Stimulated activated CD8-positive, alpha-beta memory T cell treated with anti-CD3 and anti-CD28 coated beads, Interleukin-7, amount 100 ng/mL, for 4 hours (primary cell): Measurements from ENCODE around the gene GABBR1.

Experiments used
- DNase-seq, 2 donors: peaks; one replicate each; pipeline ENCODE4 v3.0.0-alpha.2; 2020; ENCODE audit warnings: low read depth in 2 of 2

The GABBR1 gene

GRCh38 chr6:29653452-29654038, 20.6 kb upstream of the GABBR1 start:
- DNase-seq: peak in 1 of 2 donors; percentile 12

GRCh38 chr6:29652198-29652584, 19.2 kb upstream of the GABBR1 start:
- DNase-seq: no peak

GRCh38 chr6:29651413-29652197, 18.6 kb upstream of the GABBR1 start:
- no peak for DNase-seq

- DNase-seq: peak; percentile 94 to 99
Measured at GRCh38 chr6:29649701-29650673, 17.0 kb upstream of the GABBR1 start.

GRCh38 chr6:29647927-29648642, 15.1 kb upstream of the GABBR1 start:
- no peak for DNase-seq

GRCh38 chr6:29641430-29642148, 8.6 kb upstream of the GABBR1 start:
- DNase-seq: no peak

- DNase-seq: no peak
Measured at GRCh38 chr6:29637247-29637646, 4.3 kb upstream of the GABBR1 start.

GRCh38 chr6:29633534-29633905, 537 bp upstream of the GABBR1 start:
- DNase-seq: no peak

- peak; percentile 30 to 65 for DNase-seq
Measured at GRCh38 chr6:29631860-29632731, 887 bp downstream of the GABBR1 start.

GRCh38 chr6:29631209-29631810, 1.7 kb downstream of the GABBR1 start:
- DNase-seq: no peak

- DNase-seq: no peak
Measured at GRCh38 chr6:29630315-29630714, 2.7 kb downstream of the GABBR1 start.

GRCh38 chr6:29629571-29629970, 3.4 kb downstream of the GABBR1 start:
- no peak for DNase-seq

- DNase-seq: peak; percentile 12 to 42
Measured at GRCh38 chr6:29628419-29629281, 4.3 kb downstream of the GABBR1 start.

- DNase-seq: peak; percentile 24 to 59
Measured at GRCh38 chr6:29627755-29628418, 5.1 kb downstream of the GABBR1 start.

GRCh38 chr6:29626948-29627754, 5.8 kb downstream of the GABBR1 start:
- DNase-seq: no peak

GRCh38 chr6:29625337-29625930, 7.5 kb downstream of the GABBR1 start:
- no peak for DNase-seq

GRCh38 chr6:29624520-29624961, 8.4 kb downstream of the GABBR1 start:
- DNase-seq: no peak
